Right forelimb (tissue), 1 donor: Measurements from ENCODE around the gene CNNM3.
"Not testable (repeated sequence)": the region's sequence is repeated elsewhere in the genome, so short reads cannot be mapped to it uniquely, and the experiment has no call there.

Experiments
- DNase-seq: peaks from one replicate; pipeline ENCODE4 v3.0.0-alpha.2; 2018

CNNM3 gene

DNA sequence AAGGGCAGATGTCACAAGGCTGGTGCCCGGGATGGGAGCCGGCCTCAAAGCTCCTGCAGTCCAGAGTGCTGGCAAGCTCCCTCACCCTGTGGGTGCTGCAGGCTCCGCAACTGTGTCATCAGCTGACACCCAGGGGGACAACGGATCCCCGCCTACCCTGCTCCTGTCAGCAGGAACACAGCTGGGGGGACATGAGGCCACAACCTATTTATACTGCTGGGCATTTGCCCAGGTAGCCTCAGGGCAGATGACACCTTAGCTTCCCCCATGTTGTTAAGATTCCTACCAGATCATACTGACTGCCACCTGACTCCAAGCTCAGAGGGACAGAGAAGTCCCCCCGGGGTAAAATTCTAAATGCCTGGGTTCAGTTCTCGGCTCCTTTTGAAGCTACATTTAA is 26.5 kb downstream of the CNNM3 start:
- DNase-seq: no peak

DNA sequence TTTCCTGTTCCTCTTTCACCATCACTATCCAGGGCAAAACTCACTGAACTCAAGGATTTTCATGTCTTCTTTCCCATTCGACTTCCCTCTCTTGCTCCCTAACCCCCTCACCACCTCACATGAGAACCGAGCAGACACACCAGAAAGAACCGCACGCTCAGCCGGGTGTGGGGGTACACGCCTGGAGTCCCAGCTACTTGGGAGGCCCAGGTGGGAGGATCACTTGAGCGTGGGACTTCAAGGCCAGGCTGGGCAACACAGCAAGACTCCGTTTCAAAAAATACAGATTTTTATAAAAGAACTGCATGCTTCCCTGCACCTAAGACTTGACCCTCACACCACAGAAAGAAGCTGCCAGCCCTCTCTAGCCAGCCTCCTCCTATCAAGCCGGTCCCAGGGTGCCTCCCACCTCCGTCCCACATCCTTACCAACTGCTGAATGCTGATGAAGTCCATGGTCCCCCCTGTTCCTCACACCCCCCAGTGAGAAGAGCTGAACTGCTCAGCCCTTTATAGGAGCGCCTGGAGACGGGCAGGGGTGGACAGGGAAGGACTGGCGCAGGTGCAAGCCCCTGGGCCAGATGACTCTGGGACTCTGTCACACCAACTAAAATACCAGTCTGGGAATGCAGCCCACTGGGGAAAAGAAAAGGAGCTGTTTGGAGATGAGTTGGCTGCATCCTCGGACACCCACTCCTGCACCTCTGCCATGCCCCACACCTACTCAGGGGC is 27.6 kb downstream of the CNNM3 start, which contains the start of gene ANKRD23:
Gene ANKRD23, minus strand, starts transcription at position 484 of the 731 bp plus-strand sequence. Its CDS starts 29 bp downstream, at position 455.
- DNase-seq: no peak

- no peak for DNase-seq
Observed at GRCh38 chr2:96844405-96844808, 28.3 kb downstream of the CNNM3 start.

DNA sequence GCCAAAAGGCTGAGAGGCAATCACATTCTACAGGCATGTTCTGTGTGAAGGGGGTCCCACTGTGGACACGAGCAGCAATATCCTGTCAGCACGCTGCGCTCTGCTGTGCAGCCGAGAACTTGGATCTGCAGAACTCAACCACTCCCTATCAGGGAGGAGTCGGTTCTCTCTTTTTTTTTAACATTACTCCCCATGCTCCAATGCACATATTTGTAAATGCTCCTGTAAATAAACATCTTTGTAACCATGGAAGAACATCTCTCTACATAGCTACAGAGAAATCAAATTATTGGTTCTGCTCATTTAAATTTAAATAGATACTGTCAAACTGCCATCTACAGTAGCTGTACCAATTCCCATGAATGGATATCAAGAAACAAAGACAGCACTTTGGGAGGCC is 30.8 kb downstream of the CNNM3 start:
- DNase-seq: no peak

GRCh38 chr2:96847586-96847985 is 31.5 kb downstream of the CNNM3 start:
- no peak for DNase-seq

DNA sequence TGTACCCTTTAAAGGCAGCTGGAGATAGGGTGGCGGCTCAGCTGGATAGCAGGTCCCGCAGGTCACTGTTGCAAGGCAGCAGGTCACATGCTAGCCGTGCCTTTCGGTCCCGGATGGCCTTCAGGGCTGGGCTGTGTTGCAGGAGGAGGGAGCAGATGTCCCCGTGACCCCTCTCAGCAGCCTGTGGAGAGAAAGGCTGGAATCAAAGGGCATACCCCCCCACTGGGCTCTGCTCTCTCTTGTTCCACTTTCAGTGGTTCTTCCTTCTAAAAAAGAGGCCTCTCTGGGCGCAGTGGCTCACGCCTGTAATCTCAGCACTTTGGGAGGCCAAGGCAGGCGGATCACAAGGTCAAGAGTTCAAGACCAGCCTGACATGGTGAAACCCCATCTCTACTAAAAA is 32.2 kb downstream of the CNNM3 start:
- DNase-seq: no peak

- no peak for DNase-seq
Observed at GRCh38 chr2:96852667-96853066, 36.6 kb downstream of the CNNM3 start.

GRCh38 chr2:96853321-96853720 is 37.3 kb downstream of the CNNM3 start:
- DNase-seq: no peak

DNA sequence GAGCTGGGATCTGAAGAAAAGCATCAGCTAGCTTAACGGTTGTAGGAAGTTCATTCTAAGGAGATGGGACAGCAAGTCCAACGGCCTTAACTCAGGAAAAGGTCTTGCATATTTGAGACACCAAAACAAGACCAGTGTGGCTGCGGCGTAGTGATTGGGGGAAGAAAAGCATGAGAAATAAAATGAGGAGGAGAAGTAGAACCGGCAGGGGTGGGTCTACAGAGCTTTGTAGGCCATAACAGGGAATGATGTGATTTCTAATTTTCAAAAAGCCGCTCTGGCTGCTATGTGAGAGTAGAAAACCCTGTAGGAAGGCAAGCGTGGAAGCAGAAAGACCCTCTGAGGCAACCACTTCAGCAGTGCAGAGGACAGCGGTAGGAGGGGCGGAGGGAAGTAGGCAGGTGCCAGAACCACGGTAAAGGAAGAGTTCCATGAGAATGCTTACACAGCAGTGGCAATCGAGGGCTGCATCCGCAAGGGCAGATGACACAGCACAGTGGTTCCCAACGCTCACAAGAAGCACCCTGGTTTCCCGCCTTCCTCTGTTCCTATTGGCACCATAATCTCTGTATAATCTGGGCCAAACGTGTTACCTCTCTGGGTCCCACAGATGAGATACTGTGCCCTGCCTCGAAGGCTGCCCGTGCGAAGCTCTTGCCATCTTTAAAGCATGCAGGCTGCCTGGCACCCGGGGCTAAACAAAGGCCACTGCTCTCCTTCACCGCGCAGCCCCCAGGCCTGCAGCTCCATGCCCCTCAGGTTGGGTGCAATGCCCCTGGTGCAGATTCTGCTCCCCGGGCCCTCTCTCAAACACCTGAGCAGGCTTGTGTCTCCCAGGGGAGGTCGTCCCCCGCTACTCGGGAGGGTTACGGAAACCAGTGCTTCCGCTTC is 41.0 kb downstream of the CNNM3 start:
- DNase-seq: peak; percentile 45

- DNase-seq: peak; percentile 98
Observed at GRCh38 chr2:96857667-96858372, 41.8 kb downstream of the CNNM3 start, which contains the start of gene ANKRD39. Gene ANKRD39 (minus strand): TSS chr2:96858016. CDS start chr2:96857987, 29 bp downstream.

DNA sequence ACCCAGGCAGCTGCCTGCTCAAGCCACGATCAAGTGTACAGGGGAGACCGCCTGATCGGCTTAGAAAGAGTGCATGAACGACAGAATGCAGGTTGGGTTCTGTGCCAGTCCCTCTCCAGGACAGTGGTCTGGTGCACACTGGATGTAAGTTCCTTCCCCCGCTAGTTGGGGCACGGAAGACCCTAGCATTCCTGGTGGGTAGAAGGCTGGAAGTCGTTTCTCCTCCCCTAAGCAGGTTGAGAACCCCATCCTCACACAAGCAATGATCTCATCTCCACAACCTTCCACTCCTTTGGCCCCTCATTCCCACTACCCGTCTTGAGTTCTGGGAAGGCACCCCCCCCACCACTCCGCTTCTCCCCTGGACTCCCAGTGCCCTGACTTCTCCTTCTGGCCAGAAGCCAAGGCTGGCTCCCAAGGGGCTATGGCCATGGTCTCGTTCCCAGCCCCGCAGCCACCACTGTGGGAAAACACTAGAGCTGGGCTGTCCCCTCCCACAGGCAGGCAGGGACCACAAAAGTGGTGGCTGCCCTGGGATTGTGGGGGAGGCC is 43.1 kb downstream of the CNNM3 start:
- peak; percentile 66 for DNase-seq

GRCh38 chr2:96859681-96860064 is 43.6 kb downstream of the CNNM3 start:
- DNase-seq: peak; percentile 44

DNA sequence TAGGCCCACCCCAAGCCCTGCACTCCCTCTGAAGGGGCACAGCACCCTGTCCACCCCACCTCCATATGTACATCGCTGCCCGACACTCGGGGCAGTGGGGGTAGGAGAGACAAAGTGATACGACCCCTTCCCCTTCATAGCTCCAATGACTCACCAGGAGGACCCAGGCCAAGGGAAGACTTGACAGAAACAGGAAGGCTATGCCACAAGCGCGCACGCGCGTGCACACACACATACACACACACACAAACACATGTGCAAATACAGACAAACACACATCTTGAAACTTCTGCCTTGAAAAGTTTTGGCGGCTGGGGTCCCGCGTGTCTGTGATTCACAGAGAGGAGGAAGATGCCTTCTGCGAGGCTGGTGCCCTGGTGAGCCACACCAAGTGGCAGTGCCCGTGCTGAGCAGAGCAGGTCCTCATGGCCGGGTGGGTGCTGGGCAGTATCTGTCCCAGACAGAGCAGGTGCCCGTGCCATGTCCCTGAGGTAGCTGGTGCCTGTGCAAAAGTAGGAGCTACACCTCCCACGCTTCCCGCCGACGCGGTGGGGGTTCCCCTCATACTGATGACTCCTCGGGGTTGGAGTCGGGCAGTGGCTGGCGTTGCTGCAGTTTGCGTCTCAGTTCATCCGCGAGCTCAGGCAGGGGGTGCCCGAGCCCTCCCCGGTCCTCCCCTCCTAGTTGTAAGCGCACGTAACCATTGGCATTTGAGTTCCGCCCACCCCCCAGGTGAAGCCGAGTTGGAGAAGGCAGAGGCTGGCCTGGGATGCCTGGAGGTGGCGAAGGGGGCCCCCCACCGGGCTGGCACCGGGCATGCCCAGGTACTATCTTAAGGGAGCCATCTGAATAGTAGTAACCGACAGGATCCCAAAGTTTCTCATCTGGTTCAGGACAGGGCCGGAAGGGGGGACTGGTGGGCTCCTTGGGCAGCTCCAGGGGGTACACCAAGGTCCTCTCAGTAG is 44.3 kb downstream of the CNNM3 start:
- peak; percentile 50 for DNase-seq

DNA sequence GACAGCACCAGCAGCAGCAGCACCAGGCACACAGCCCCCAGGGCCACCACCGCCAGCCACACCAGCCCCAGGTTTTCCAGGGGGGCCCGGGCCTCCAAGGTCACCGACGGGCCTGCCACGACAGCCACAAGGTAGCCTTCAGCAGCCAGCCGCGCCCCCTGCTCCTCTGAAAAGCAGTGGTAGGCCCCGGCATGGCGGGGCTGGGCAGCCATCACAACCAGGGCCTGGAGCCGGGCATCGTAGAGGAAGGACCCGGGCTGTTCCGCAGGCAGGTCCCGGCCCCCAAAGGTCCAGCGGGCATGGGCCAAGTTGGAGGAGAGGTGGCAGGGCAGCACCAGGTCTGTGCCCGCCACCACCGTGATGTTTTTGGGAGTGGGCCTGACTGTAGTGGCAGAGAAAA is 45.0 kb downstream of the CNNM3 start:
- DNase-seq: no peak

DNA sequence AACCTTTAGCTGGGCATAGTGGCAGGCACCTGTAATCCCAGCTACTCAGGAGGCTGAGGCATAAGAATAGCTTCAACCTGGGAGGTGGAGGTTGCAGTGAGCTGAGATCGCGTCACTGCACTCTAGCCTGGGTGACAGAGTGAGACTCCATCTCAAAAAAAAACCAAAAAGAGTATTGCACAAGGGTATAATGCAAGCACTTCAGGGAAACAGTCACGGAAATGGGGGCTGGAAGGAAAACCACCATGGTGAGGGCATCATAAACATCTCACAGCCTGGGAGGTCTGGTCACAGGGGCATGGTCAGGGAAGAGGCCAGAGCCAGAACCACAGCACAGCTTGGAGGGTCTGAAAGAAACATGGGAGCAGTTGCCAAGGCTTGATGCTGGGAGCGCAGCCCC is 47.0 kb downstream of the CNNM3 start:
- DNase-seq: not testable (repeated sequence)

DNA sequence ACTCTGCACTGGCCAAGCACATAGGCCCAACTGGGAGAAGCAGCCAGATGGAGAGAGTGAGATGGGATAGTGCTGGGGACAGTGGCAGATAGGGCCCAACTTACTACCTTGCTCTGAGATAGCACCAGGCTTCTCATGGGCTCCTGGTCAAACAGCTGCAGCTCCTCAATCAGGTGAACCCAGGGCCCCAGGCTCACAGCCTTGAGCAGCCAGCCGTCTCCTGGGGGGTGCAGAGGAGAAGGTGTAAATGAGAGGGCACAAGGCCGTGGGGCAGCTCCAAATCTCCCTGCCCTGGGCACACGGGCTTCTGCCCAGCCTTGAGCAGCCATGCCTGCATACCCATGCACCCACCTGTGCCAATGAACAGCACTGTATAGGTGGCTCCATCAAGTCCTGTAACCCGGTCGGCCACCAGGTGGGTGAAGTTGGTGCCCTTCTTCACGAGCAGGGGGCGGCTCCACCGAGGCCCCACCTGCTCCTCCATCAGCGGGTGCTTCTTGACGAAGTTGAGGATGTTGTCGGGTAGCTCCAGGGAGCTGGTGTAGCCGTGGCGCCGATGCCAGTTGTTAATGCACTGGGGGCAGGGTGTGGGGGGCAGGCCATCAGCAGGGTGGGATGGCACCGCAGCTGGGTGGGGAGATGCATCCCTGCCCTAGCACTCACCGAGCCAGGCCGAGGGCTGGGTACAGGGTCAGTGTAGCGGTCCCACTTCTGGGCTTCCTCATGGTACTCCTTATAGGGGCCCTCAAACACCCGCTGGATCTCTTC is 47.7 kb downstream of the CNNM3 start:
- DNase-seq: no peak

GRCh38 chr2:96864343-96865091 is 48.4 kb downstream of the CNNM3 start:
- no peak for DNase-seq

GRCh38 chr2:96865654-96866053 is 49.6 kb downstream of the CNNM3 start:
- no peak for DNase-seq

GRCh38 chr2:96866149-96866548 is 50.1 kb downstream of the CNNM3 start:
- DNase-seq: no peak

DNA sequence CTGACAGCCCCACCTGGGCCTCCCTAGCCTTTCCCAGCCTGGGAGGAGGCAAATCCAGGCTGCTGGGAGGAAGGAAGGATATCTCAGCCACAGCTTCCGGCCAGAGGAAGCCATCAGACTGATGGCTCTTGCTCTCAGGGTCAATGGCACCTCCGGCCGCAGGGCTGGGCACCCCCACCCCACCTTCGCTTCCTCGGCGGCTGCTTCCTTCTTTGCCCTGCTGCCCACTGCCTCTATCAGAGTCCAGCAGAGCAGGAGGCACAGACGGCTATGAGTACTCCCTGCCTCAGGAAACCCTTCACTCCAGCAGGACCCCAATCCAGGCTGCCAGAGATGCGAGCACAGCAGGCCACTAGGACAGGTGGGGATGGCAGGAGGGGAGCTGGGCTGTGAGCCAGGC is 50.5 kb downstream of the CNNM3 start:
- no peak for DNase-seq
